ENCODE data around the gene RNF145. TPM values are rescaled to one million over a fixed set of nuclear protein-coding genes. Genes with fewer than 3 reads are reported as not detected.
A peak's percentile ranks its signal among the peaks of the same experiment; 100 is the strongest.
"Not testable (repeated sequence)": the region's sequence is repeated elsewhere in the genome, so short reads cannot be mapped to it uniquely, and the experiment has no call there.

Gene RNF145
- 37.2 and 42.7 TPM in 2 replicates for total RNA-seq

- peak; percentile 63 to 87 for DNase-seq (ENCODE audit: low read depth in 2 of 2)
Measured at GRCh38 chr5:159209438-159210209, at the start of gene RNF145. TSS of gene RNF145 (minus strand) at chr5:159209553. CDS start at chr5:159203617, 5,936 bp downstream.

- DNase-seq (ENCODE audit: low read depth in 2 of 2) = no peak
Measured at GRCh38 chr5:159258361-159258760, 49.0 kb upstream of the RNF145 start.

- no peak for DNase-seq (ENCODE audit: low read depth in 2 of 2)
Measured at GRCh38 chr5:159257629-159258283, 48.4 kb upstream of the RNF145 start.

- no peak for DNase-seq (ENCODE audit: low read depth in 2 of 2)
Measured at GRCh38 chr5:159257007-159257406, 47.7 kb upstream of the RNF145 start.

- no peak for DNase-seq (ENCODE audit: low read depth in 2 of 2)
Measured at GRCh38 chr5:159252195-159252594, 42.8 kb upstream of the RNF145 start.

GRCh38 chr5:159249158-159249557 is 39.8 kb upstream of the RNF145 start:
- no peak for DNase-seq (ENCODE audit: low read depth in 2 of 2)

- DNase-seq (ENCODE audit: low read depth in 2 of 2) = no peak
Measured at GRCh38 chr5:159244890-159245289, 35.5 kb upstream of the RNF145 start.

- no peak for DNase-seq (ENCODE audit: low read depth in 2 of 2)
Measured at GRCh38 chr5:159244163-159244562, 34.8 kb upstream of the RNF145 start.

- DNase-seq (ENCODE audit: low read depth in 2 of 2) = no peak
Measured at GRCh38 chr5:159243385-159243784, 34.0 kb upstream of the RNF145 start.

GRCh38 chr5:159242656-159243055 is 33.3 kb upstream of the RNF145 start:
- no peak for DNase-seq (ENCODE audit: low read depth in 2 of 2)

- DNase-seq (ENCODE audit: low read depth in 2 of 2) = no peak
Measured at GRCh38 chr5:159241946-159242552, 32.7 kb upstream of the RNF145 start.

GRCh38 chr5:159240301-159240870 is 31.0 kb upstream of the RNF145 start:
- DNase-seq (ENCODE audit: low read depth in 2 of 2) = peak in 1 of 2 donors; percentile 31

- not testable (repeated sequence) for DNase-seq (ENCODE audit: low read depth in 2 of 2)
Measured at GRCh38 chr5:159235871-159236520, 26.6 kb upstream of the RNF145 start.

GRCh38 chr5:159231167-159231566 is 21.8 kb upstream of the RNF145 start:
- no peak for DNase-seq (ENCODE audit: low read depth in 2 of 2)

- DNase-seq (ENCODE audit: low read depth in 2 of 2) = no peak
Measured at GRCh38 chr5:159230657-159231056, 21.3 kb upstream of the RNF145 start.

GRCh38 chr5:159228097-159228496 is 18.7 kb upstream of the RNF145 start:
- DNase-seq (ENCODE audit: low read depth in 2 of 2) = not testable (repeated sequence)

- no peak for DNase-seq (ENCODE audit: low read depth in 2 of 2)
Measured at GRCh38 chr5:159227452-159227851, 18.1 kb upstream of the RNF145 start.

GRCh38 chr5:159226451-159226850 is 17.1 kb upstream of the RNF145 start:
- DNase-seq (ENCODE audit: low read depth in 2 of 2) = no peak

- DNase-seq (ENCODE audit: low read depth in 2 of 2) = no peak
Measured at GRCh38 chr5:159224471-159224870, 15.1 kb upstream of the RNF145 start.

- DNase-seq (ENCODE audit: low read depth in 2 of 2) = no peak
Measured at GRCh38 chr5:159223469-159223868, 14.1 kb upstream of the RNF145 start.

GRCh38 chr5:159220206-159220605 is 10.9 kb upstream of the RNF145 start:
- no peak for DNase-seq (ENCODE audit: low read depth in 2 of 2)

- DNase-seq (ENCODE audit: low read depth in 2 of 2) = no peak
Measured at GRCh38 chr5:159218595-159219023, 9.3 kb upstream of the RNF145 start.
